Right ventricle myocardium superior (tissue), 1 donor: ENCODE measurements around the gene LIMK1. TPM values are rescaled to one million over a fixed set of nuclear protein-coding genes. Genes with fewer than 3 reads are reported as not detected.
A peak's percentile ranks its signal among the peaks of the same experiment; 100 is the strongest.

Experiments
- ATAC-seq: fragments of 200-7000 bp; cut with Tn5 transposase; one replicate; pipeline ENCODE4 v1.9.1; 2020; ENCODE audit warnings: mild to moderate bottlenecking; ENCODE audit not compliant: poor library complexity
- DNase-seq: peaks from one replicate; pipeline ENCODE4 v3.0.0-alpha.2; 2020
- intact Hi-C: fragments of 100-400 bp; cut with DNase I; formaldehyde crosslinking; loops from one replicate; pipeline ENCODE4 v1.11.2; 2022
- total RNA-seq: library from RNA; stranded (reverse); fragmentation: NEBNext Ultra II Directional; extraction: Animal tissue kit (Norgen Biotek cat#: 25700); gene quantifications from one replicate; pipeline ENCODE4 v1.2.1, GENCODE V29; 2021
- donor health status: DM: no; HTN: yes; CAD: no; lungs with severe emphysema.

Gene LIMK1
- total RNA-seq, 1 donor from 2014 or later: 8.6 TPM

DNA sequence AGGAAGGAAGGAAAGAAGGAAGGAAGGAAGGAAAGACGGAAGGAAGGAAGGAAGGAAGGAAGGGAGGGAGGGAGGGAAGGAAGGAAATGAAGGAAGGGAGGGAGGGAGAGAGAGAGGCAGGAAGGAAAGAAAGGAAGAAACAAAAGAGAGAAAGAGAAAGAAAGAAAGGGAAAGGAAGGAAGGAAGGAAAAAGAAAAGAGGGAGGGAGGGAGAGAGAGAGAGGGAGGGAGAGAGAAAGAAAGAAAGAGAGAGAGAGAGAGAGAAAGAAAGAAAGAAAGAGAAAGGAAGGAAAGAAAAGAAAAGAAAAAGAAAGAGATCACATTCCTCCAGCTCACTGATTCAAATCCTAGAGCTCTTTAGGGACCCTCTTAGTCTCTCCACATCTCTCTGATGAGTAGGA, 31.0 kb upstream of the LIMK1 start:
- DNase-seq (no peak), ATAC-seq (no peak)
- intact Hi-C loops: no loop called here

DNA sequence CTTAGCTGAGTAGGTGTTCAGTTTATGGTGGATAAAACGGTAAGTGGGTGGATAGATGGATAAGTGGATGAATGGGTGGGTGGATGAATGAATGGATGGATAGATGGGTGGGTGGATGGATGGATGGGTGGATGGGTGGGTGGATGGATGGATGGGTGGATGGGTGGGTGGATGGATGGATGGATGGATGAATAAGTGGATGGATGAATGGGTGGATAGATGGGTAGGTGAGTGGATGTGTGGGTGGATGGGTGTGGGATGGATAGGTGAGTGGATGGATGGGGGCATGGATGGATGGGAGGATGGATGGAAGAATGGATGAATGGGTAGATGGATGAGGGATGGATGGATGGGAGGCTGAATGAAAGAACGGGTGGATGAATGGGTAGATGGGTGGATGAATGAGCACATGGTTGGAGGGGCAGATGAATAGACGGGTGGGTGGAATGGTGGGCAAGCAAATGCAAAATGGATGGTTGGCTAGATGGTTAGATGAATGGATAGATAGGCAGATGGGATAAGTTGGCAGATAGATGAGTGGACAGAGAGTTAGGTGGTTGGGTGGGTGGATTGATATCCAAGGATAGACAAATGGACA, 29.9 kb upstream of the LIMK1 start:
- ATAC-seq: no peak
- intact Hi-C loops: no loop called here
- no peak for DNase-seq

DNA sequence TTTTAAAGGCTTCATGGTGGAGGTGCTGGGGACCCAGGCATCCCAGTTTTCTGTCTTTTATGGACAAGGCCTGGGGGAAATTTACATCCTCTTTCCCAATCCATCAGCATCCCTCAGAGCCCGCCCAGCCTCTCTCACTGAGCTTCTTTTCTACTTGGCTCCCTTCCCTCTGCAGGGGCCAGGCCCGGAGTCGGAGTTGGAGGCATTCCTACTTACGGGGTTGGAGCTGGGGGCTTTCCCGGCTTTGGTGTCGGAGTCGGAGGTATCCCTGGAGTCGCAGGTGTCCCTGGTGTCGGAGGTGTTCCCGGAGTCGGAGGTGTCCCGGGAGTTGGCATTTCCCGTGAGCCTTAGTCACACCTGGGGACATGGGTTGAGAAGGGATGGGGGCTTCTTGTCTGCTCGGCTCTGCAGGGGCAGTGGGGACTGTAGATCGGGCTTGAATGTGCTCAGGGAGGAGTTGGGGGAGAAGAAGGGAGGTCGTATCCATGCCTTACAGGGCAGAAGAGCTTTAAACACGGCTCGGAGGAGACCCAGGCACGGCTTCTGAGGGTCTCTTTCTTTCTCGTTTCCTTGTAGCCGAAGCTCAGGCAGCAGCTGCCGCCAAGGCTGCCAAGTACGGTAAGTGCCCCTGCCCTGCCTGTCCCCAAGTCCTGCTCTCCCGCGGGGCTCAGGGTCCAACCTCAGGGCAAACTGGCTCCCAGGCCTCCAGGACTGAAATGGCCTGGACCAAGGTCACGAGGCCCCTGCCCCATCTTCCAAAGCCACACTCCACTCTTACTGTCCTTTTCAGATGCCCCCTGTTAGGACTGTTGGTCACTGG, 27.3 kb upstream of the LIMK1 start:
- DNase-seq: no peak
- intact Hi-C loops: no loop called here
- no peak for ATAC-seq

DNA sequence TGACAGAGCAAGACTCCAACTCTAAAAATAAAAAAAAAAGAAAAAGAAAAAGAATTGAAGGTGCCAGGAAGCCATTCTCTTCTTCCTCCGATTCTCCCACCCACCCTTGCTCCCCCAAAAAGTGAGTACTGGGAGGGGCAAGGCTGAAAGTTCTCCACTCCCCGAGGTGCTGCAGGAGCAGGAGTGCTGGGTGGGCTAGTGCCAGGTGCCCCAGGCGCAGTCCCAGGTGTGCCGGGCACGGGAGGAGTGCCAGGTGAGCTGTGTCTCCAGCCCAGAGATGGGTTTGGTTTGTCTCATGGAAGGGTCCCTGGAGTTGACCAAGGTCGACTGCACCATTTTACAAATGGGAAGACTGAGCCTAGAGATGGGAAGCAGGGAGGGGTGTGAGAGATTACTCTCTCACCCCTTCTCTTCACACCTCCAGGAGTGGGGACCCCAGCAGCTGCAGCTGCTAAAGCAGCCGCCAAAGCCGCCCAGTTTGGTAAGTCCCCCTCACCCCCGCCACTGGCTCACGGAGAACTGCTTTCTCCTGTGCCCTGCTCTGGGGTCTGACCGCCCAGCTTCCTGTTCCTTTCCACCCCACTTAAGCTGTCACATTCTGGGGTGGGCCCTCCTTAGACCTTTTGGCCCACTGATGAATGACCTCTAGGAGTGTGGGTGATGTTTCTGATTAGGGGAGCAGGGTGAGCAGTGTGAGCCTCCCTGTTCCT, 26.2 kb upstream of the LIMK1 start:
- intact Hi-C loops: no loop called here
- ATAC-seq (no peak), DNase-seq (no peak)

DNA sequence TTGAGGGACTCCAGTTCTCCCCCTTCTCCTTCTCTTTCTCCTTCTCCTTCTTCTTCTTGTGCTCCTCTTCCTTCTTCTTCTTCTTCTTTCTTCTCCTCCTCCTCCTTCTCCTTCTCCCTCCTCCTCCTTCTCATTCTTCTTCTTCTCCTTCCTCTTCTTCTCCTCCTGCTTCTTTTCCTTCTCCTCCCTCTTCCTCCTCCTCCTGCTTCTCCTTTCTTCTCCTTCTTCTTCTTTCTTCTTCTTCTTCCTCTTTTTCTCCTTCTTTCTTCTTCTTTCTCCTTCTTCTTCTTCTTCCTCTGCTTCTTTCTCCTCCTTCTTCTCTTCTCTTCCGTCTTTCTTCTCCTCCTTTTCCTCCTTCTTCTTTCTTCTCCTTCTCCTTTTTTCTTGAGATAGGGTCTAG, 25.6 kb upstream of the LIMK1 start:
- intact Hi-C loops: no loop called here
- DNase-seq: no peak

DNA sequence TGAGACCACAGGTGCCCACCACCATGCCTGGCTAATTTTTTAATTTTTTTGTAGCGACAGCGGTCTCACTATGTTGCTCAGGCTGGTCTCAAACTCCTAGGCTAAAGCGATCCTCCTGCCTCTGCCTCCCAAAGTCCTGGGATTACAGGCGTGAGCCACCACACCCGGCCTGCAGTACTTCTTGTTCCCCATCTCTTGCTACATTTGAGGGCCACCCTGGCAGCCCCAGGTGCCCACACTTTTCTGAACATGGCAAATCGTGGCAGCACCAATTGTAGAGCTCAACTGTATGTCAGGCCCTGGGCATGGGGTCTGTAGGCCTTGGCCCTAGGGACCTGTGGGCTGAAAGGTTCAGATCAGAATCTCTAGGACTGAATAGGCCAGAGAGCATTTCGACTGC, 25.1 kb upstream of the LIMK1 start:
- ATAC-seq (no peak), DNase-seq (no peak)
- intact Hi-C loops: no loop called here

More for the DNA sequence above, 25.6 kb upstream of the LIMK1 start:
- no peak for ATAC-seq

DNA sequence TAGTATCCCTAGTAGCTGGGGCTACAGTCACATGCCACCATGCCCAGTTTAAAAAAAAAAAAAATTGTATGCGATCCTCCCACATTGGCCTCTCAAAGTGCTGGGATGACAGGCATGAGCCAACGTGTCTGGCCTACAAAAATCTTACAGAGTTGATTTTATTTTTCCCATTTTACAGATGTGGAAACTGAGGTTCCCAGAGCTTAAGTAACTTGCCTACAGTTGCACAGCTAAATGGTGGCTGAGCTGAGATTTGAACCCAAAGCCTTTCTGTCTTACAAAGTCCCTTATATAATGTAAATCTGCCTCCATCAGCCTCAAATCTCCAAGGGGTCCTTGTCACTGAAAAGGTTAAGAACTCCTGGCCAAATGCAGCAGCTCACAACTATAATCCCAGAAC, 24.6 kb upstream of the LIMK1 start:
- intact Hi-C loops: no loop called here
- ATAC-seq: no peak

DNA sequence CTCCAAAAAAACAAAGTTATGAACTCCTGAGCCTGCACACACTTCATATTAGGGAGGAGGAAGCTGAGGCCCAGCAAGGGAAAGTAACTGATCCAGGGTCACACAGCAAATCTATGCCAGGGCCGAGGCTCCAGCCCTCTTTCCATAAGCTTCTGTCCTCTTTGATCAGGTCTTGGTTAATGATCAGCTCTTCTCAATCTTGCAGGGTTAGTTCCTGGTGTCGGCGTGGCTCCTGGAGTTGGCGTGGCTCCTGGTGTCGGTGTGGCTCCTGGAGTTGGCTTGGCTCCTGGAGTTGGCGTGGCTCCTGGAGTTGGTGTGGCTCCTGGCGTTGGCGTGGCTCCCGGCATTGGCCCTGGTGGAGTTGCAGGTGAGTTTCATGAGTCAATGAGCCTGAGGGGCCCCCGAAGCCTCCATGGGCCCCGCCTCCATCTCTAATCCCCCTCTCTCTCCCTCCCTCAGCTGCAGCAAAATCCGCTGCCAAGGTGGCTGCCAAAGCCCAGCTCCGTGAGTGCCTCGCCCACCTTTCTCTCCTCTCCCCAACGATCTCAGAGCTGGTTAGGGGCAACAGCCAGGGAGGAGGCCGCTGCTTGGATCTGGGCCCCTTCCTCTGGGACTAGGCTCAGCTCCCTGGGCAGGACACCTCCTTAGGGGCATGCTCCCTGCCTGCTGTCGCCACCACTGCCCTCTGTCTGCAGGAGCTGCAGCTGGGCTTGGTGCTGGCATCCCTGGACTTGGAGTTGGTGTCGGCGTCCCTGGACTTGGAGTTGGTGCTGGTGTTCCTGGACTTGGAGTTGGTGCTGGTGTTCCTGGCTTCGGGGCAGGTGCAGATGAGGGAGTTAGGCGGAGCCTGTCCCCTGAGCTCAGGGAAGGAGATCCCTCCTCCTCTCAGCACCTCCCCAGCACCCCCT, 23.7 kb upstream of the LIMK1 start:
- DNase-seq (no peak), ATAC-seq (peak; percentile 6)
- intact Hi-C loops: no loop called here

More for the DNA sequence above, 24.6 kb upstream of the LIMK1 start:
- DNase-seq: no peak

DNA sequence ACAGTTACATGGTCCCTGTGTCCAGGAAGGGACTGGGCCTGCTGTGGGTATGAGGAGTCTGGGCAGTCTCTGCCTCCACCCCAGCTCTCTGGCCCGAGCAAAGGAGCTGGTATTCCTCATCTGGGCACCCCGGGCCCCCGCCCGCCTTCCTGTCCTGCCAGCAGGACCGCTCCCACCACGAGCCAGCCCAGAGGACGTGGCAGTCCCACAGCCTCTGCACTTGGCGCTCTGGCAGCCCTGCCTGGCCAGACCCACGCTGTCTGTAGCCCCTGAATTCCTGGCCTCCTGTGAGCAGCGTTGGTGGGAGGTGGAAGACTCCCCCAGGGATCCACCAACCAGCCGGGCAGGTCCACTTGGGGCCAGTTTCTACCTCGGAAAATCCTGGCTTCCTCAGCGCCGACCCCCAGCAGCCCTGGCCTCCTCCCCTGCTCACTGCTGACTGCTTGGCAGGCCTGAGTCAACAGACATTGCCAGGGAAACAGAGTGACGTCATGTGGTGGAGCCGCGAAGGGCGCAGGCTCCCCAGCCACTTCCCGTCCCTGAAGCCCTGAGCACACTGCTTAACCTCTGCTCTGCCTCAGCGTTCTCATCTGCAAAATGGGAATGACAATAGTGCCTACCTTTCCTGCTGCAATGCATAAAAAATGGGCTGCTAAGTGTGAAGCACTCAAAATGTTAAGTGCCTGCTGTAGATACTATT, 21.6 kb upstream of the LIMK1 start:
- intact Hi-C loops: no loop called here

DNA sequence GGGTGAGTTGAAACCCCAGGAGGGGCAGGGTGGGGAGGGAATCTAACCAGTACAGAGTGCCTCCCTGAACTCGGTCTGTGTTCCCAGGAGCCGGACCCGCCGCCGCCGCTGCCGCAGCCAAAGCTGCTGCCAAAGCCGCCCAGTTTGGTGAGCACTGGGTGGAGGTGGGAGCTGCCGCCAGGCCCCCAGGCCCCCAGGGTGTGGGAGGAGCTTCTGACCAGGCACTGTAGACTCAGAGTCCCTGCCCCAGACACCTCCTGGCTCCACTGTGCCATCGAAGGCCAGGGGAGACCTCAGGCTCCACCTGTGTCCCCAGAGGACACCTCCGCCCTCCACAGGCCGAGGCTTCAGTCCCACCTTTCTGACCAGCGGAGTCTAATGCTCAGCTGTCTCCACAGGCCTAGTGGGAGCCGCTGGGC, 20.4 kb upstream of the LIMK1 start:
- no peak for ATAC-seq
- no peak for DNase-seq
- intact Hi-C loops: no loop called here

More for the DNA sequence above, 21.6 kb upstream of the LIMK1 start:
- DNase-seq: peak; percentile 85
- peak; percentile 95 for ATAC-seq

DNA sequence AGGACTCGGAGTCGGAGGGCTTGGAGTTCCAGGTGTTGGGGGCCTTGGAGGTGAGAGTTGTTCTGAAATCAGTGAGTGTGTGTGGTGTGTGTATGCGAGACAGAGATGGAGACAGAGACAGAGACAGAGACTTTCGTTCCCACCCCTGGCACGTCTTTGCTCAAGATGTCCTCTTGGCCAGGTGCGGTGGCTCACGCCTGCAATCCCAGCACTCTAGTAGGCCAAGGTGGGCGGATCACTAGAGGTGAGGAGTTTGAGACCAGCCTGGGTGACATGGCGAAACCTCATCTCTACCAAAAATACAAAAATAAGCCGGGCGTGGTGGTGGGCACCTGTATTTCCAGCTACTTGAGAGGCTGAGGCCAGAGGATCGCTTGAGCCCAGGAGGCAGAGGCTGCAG, 20.0 kb upstream of the LIMK1 start:
- no peak for DNase-seq
- no peak for ATAC-seq
- intact Hi-C loops: no loop called here

DNA sequence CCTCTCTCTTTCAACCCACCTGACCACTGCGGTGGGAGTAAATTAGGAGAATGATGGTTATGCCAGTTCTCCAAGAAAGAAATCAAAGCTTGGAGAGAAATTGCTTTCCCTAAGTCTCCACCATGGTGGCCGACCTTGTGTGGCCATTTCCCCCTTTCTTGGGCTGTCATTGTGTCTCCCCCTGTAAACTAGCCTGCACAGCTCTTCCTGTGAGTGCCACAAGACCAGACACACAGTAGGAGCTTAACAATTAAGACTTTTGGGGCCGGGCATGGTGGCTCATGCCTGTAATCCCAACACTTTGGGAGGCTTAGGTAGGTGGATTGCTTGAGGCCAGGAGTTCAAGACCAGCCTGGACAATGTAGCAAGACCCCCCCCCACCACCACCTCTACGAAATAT, 18.9 kb upstream of the LIMK1 start:
- intact Hi-C loops: no loop called here
- DNase-seq (no peak), ATAC-seq (no peak)

DNA sequence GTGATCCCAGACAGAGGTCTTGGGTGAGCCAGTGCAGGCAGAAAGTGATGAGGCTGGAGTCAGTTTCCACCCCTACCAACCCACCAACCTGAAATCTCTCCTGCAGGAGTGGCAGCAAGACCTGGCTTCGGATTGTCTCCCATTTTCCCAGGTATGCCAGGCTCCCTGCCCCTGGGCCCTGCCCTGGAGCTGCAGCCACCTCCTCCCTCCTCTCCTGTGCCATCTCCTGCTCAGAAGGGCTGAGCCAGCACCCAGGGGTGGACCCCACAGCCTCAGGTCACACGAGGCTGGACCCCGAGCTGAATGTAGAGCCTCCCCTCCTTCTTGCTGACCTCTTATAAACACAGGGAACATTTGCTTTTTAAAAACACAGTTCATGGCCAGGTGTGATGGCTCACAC, 17.0 kb upstream of the LIMK1 start:
- DNase-seq: no peak
- ATAC-seq: no peak
- intact Hi-C loops: no loop called here

DNA sequence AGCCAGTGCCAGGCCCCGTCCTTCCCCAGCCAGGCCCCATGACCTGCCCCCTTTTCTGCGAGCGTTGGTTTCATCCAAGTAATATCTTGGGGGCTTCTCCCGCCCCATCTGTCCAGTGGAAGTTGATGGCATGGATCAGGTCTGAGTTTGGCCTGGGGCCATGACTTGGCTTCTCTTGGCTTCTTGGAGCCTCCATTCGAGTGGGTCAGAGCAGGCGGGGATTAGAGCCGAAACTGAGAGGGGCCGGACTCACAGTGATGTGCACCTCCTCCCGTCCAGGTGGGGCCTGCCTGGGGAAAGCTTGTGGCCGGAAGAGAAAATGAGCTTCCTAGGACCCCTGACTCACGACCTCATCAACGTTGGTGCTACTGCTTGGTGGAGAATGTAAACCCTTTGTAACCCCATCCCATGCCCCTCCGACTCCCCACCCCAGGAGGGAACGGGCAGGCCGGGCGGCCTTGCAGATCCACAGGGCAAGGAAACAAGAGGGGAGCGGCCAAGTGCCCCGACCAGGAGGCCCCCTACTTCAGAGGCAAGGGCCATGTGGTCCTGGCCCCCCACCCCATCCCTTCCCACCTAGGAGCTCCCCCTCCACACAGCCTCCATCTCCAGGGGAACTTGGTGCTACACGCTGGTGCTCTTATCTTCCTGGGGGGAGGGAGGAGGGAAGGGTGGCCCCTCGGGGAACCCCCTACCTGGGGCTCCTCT, 15.1 kb upstream of the LIMK1 start:
- ATAC-seq (peak; percentile 5), DNase-seq (no peak)
- intact Hi-C loops: loop anchor here (2.0 kb wide), 1 partner anchor 332 kb away; no protein-coding TSS in a partner anchor

DNA sequence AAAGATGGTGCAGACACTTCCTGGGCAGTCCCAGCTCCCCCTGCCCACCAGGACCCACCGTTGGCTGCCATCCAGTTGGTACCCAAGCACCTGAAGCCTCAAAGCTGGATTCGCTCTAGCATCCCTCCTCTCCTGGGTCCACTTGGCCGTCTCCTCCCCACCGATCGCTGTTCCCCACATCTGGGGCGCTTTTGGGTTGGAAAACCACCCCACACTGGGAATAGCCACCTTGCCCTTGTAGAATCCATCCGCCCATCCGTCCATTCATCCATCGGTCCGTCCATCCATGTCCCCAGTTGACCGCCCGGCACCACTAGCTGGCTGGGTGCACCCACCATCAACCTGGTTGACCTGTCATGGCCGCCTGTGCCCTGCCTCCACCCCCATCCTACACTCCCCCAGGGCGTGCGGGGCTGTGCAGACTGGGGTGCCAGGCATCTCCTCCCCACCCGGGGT, 14.5 kb upstream of the LIMK1 start:
- no peak for DNase-seq
- no peak for ATAC-seq
- intact Hi-C loops: loop anchor here (2.0 kb wide), 1 partner anchor 332 kb away; no protein-coding TSS in a partner anchor

DNA sequence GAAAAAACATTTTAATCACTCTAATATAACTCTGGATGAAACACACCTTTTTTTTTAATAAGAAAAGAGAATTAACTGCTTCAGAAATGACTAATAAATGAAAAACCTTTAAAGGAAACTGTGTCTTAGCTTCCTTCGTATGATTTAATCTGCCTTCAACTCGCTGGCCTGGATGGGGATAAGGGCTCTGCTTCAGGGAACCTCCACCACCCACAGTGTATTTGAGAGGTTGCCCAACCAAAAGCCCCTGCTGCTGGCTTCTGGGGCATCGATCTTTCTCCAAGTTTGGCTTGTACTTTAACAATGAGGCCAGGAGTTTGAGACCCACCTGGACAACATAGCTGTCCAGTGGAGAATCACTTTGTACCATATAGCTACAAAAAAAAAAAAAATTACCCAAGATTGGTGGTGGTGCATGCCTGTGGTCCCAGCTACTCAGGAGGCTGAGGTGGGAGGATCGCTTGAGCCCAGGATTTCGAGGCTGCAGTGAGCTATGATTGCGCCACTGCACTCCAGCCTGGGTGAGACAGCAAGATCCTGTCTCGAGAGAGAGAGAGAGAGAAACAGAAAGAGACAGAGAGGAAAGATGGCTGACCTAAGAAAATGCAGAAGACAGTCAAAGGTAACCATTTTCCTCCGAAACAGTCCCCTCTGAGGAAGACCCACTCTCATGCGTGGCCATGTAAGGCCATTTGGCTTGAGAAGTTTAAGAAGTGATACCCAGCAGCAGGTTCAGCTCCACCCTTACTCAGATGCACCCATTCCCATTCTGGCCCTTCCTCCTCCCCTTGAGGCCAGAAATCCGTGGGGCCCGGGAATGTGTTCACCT, 13.6 kb upstream of the LIMK1 start:
- DNase-seq (no peak), ATAC-seq (no peak)
- intact Hi-C loops: loop anchor here (2.0 kb wide), 1 partner anchor 331 kb away; no protein-coding TSS in a partner anchor

DNA sequence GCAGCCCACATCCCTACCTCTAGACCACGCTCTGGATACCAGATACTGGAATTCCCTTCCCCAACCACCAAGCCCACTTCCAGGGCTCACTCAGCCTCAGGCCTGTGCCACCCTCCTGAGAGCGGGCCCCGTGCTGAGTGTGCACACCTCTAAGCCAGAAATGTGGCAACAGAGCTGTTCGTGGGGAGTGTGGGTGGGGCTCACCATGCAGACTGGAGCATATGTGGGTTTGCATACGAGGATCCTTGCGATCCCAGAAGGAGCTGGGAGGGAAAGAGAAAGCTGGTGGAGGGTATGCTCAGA, 13.0 kb upstream of the LIMK1 start:
- ATAC-seq (no peak), DNase-seq (no peak)
- intact Hi-C loops: no loop called here
